Panc1 (cell line): ENCODE data around the gene MTUS2. TPM values are rescaled to one million over a fixed set of nuclear protein-coding genes. Genes with fewer than 3 reads are reported as not detected.

ENCODE experiments used
- ATAC-seq: fragments of 200-7000 bp; cut with Tn5 transposase; 2 replicates; pipeline ENCODE4 v1.9.1; 2020; ENCODE audit warnings: mild to moderate bottlenecking, moderate library complexity
- BruUV-seq: library from RNA; stranded (reverse); fragments of 400-500 nt; replicated peaks from 2 replicates; lab custom pipeline; 2021; lab: Mats Ljungman, UMichigan
- CTCF ChIA-PET: fragments of 300-600 bp; sonication (Branson Sonifier 250); formaldehyde crosslinking; loops from one replicate; lab custom pipeline; 2022; ENCODE audit warnings: antibody characterized with exemption; lab: Charles Lee
- POLR2A ChIA-PET: fragments of 300-600 bp; sonication (Branson Sonifier 250); formaldehyde crosslinking; loops from one replicate; lab custom pipeline; 2022; ENCODE audit warnings: antibody characterized with exemption; lab: Charles Lee
- DNase-seq: peaks from one replicate; pipeline ENCODE4 v3.0.0-alpha.2; 2010; ENCODE audit warnings: low read depth, low spot score
- H3K27ac ChIP-seq: 2 replicates; pipeline ENCODE4 v1.5.1; 2011; ENCODE audit warnings: mild to moderate bottlenecking, low read length, inconsistent platforms
- H3K27me3 ChIP-seq: fragments of 200-500 bp; sonication (Bioruptor generic); 2 replicates; pipeline ENCODE4 v1.6.0; 2014; ENCODE audit warnings: low read length, inconsistent platforms; ENCODE audit not compliant: control insufficient read depth, insufficient read depth
- H3K36me3 ChIP-seq: fragments of 200-500 bp; sonication (Bioruptor generic); 2 replicates; pipeline ENCODE4 v1.5.1; 2014; ENCODE audit warnings: inconsistent platforms, mild to moderate bottlenecking, low read length, moderate library complexity; ENCODE audit not compliant: control insufficient read depth, insufficient read depth
- H3K4me1 ChIP-seq: 2 replicates; pipeline ENCODE4 v1.5.1; 2011; ENCODE audit warnings: inconsistent platforms, mild to moderate bottlenecking, low read length, moderate library complexity; ENCODE audit not compliant: control insufficient read depth, insufficient read depth
- H3K4me3 ChIP-seq, 2 experiments: 2 replicates each; pipeline ENCODE4 v1.5.1; 2011 to 2012; ENCODE audit warnings: low read depth in 2 of 2, low read length in 2 of 2, mild to moderate bottlenecking in 2 of 2, inconsistent platforms in 1 of 2, moderate library complexity in 1 of 2
- H3K9me3 ChIP-seq: fragments of 200-500 bp; sonication (Bioruptor generic); 2 replicates; pipeline ENCODE4 v1.5.1; 2014; ENCODE audit warnings: low read depth, mild to moderate bottlenecking, inconsistent platforms, low read length, moderate library complexity; ENCODE audit not compliant: control insufficient read depth, insufficient read depth
- POLR2AphosphoS5 ChIP-seq: IDR thresholded peaks from 2 replicates; pipeline ENCODE4 v1.6.1; 2012; ENCODE audit warnings: mild to moderate bottlenecking, low read depth, low read length, moderate library complexity
- SIN3A ChIP-seq: IDR thresholded peaks from 2 replicates; pipeline ENCODE4 v1.6.1; 2012; ENCODE audit warnings: low read depth, mild to moderate bottlenecking, low read length, moderate library complexity, borderline replicate concordance; ENCODE audit not compliant: insufficient read depth
- TCF7L2 ChIP-seq: IDR thresholded peaks from 2 replicates; pipeline ENCODE4 v1.6.1; 2011; ENCODE audit warnings: mild to moderate bottlenecking, low read depth, low read length, inconsistent platforms
- in situ Hi-C: cut with HindIII; loops from 2 replicates; pipeline ENCODE4 v1.10.0; 2016; ENCODE audit warnings: low sequenced_read_pairs, low pct_unique_long_range_greater_than_20kb
- intact Hi-C: fragments of 100-400 bp; cut with micrococcal nuclease; formaldehyde crosslinking; loops from one replicate; pipeline ENCODE4 v1.10.0; 2022; ENCODE audit not compliant: unreplicated experiment
- total RNA-seq: library from RNA; stranded (reverse); gene quantifications from one replicate; pipeline ENCODE4 v1.2.1, GENCODE V29; 2021; ENCODE audit not compliant: unreplicated experiment
- TF ChIP-seq, protein P1 (sequence below): fragments of 450-650 bp; IDR thresholded peaks from 2 replicates; pipeline ENCODE4 v1.5.1; 2017; ENCODE audit warnings: mild to moderate bottlenecking
- TF ChIP-seq, protein P2 (sequence below), 2 experiments: IDR thresholded peaks; 2 replicates each; pipeline ENCODE4 v1.6.1; 2011 to 2012; ENCODE audit warnings: low read depth in 2 of 2, control low read depth in 1 of 2, low read length in 1 of 2, mild to moderate bottlenecking in 1 of 2, moderate library complexity in 1 of 2; ENCODE audit not compliant: insufficient read depth in 1 of 2

Gene MTUS2
- total RNA-seq, 1 experiment from 2014 or later = 0.05 TPM

DNA sequence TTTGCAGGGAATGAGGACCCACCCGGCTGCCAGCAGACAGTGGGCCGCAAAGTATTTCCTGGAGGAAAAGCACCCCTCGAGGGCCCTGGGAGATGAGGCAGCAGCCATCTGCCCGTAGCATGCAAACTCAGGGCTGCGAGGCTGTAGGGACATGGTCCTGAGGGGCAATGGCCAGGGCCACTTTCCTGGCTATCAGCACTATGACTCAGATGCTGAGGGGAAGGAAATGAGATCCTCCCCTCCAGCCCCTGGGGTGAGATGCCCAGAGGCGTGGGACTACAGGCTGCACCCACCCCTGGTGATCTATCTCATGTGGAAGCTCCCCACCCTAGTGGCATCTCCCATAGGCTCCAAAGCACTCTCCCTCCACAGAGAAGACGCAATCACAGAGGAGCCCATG is 695.2 kb downstream of the MTUS2 start:
- no peak for DNase-seq
- Histone ChIP-seq H3K36me3 (no peaks in the 10 kb centered on the region), H3K27ac (no peak overlapping the region), H3K4me3 (no peak overlapping the region), H3K27me3 (no peaks in the 10 kb centered on the region), H3K9me3 (no peaks in the 10 kb centered on the region), H3K4me1 (no peaks in the 10 kb centered on the region)
- no peak for ATAC-seq
- no TSS peak for BruUV-seq
- POLR2A ChIA-PET = no interaction called here
- TF ChIP-seq, protein P1, sequence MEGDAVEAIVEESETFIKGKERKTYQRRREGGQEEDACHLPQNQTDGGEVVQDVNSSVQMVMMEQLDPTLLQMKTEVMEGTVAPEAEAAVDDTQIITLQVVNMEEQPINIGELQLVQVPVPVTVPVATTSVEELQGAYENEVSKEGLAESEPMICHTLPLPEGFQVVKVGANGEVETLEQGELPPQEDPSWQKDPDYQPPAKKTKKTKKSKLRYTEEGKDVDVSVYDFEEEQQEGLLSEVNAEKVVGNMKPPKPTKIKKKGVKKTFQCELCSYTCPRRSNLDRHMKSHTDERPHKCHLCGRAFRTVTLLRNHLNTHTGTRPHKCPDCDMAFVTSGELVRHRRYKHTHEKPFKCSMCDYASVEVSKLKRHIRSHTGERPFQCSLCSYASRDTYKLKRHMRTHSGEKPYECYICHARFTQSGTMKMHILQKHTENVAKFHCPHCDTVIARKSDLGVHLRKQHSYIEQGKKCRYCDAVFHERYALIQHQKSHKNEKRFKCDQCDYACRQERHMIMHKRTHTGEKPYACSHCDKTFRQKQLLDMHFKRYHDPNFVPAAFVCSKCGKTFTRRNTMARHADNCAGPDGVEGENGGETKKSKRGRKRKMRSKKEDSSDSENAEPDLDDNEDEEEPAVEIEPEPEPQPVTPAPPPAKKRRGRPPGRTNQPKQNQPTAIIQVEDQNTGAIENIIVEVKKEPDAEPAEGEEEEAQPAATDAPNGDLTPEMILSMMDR = no peak
- TF ChIP-seq SIN3A (no peak), TCF7L2 (no peak)
- TF ChIP-seq, protein P2, sequence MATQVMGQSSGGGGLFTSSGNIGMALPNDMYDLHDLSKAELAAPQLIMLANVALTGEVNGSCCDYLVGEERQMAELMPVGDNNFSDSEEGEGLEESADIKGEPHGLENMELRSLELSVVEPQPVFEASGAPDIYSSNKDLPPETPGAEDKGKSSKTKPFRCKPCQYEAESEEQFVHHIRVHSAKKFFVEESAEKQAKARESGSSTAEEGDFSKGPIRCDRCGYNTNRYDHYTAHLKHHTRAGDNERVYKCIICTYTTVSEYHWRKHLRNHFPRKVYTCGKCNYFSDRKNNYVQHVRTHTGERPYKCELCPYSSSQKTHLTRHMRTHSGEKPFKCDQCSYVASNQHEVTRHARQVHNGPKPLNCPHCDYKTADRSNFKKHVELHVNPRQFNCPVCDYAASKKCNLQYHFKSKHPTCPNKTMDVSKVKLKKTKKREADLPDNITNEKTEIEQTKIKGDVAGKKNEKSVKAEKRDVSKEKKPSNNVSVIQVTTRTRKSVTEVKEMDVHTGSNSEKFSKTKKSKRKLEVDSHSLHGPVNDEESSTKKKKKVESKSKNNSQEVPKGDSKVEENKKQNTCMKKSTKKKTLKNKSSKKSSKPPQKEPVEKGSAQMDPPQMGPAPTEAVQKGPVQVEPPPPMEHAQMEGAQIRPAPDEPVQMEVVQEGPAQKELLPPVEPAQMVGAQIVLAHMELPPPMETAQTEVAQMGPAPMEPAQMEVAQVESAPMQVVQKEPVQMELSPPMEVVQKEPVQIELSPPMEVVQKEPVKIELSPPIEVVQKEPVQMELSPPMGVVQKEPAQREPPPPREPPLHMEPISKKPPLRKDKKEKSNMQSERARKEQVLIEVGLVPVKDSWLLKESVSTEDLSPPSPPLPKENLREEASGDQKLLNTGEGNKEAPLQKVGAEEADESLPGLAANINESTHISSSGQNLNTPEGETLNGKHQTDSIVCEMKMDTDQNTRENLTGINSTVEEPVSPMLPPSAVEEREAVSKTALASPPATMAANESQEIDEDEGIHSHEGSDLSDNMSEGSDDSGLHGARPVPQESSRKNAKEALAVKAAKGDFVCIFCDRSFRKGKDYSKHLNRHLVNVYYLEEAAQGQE (IDR thresholded peaks at IDR 0.05; ENCODE audit: insufficient read depth in 1 of 2, low read depth in 2 of 2, low read length in 1 of 2) = no peak
- CTCF ChIA-PET = no interaction called here
- in situ Hi-C loops (no loop called here), intact Hi-C loops (no loop called here)

DNA sequence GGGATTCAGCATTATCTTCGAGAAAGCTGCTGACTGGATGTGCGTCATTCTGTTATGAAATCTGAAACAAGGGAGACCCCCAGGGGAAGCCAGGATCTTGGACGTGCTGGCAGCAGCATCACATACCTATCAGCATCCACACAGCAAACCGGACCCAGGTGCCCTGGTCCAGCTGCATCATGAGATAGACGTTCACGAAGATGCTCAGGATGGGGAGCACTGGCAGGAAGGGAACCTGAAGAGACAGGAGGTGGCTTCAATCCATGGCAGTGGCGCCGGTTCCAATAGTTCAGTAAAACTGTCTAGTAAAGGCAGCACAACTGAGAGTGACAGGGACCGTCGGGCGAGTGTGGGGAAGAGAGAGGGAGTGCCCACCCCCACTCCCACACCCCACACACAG is 695.9 kb downstream of the MTUS2 start:
- intact Hi-C loops = no loop called here
- TF ChIP-seq, protein P2 (IDR thresholded peaks at IDR 0.05; ENCODE audit: insufficient read depth in 1 of 2, low read depth in 2 of 2, low read length in 1 of 2) = no peak
- no peak for TF ChIP-seq SIN3A
- TF ChIP-seq, protein P1 = no peak
- TF ChIP-seq POLR2AphosphoS5 = no peak
- TF ChIP-seq TCF7L2 = no peak
- ATAC-seq = no peak
- H3K9me3 ChIP-seq = no peaks in the 10 kb centered on the region
- no peak overlapping the region for H3K27ac ChIP-seq
- no peaks in the 10 kb centered on the region for H3K4me1 ChIP-seq
- no peak for DNase-seq
- CTCF ChIA-PET = no interaction called here
- BruUV-seq = no TSS peak
- H3K4me3 ChIP-seq = no peak overlapping the region
- H3K27me3 ChIP-seq = no peaks in the 10 kb centered on the region
- in situ Hi-C loops = no loop called here
- POLR2A ChIA-PET = no interaction called here
- H3K36me3 ChIP-seq = no peaks in the 10 kb centered on the region
